ENCODE results near the gene GPR42. TPM values are rescaled to one million over a fixed set of nuclear protein-coding genes. Genes with fewer than 3 reads are reported as not detected.

GPR42 gene
- total RNA-seq, 1 experiment from 2014 or later = not detected

- H3K36me3 ChIP-seq (ENCODE audit: control insufficient read depth, insufficient read depth, low read length) = no peaks in the 10 kb centered on the region
- Mint-ChIP-seq H3K4me1 (ENCODE audit: low read depth, unreplicated experiment) (peaks cover 5% of the 10 kb centered on the region), H3K9me3 (ENCODE audit: unreplicated experiment) (no peaks in the 10 kb centered on the region), H3K4me3 (ENCODE audit: unreplicated experiment) (no peak overlapping the region), H3K27me3 (ENCODE audit: insufficient read depth, unreplicated experiment) (no peaks in the 10 kb centered on the region), H3K36me3 (ENCODE audit: insufficient read depth, unreplicated experiment) (no peaks in the 10 kb centered on the region), H3K27ac (ENCODE audit: unreplicated experiment) (no peak overlapping the region)
- H3K4me3 ChIP-seq (ENCODE audit: low read depth, low read length) = no peak overlapping the region
- H3K27me3 ChIP-seq (replicated peaks; ENCODE audit: control insufficient read depth, insufficient read depth, low read length) = no peaks in the 10 kb centered on the region; the same call in 1 of the 2 replicates
- intact Hi-C loops (cut with micrococcal nuclease; ENCODE audit: unreplicated experiment) = no loop called here
- no TSS peak for BruUV-seq (replicated peaks)
- H3K9me3 ChIP-seq = no peaks in the 10 kb centered on the region
- CTCF ChIA-PET = no interaction called here
- TF ChIP-seq CTCF (IDR thresholded peaks at IDR 0.05; ENCODE audit: insufficient read depth in 1 of 2, low read depth in 1 of 2, low read length in 1 of 2, severe bottlenecking in 1 of 2, unreplicated experiment in 1 of 2) = no peak
- DNase-seq = no peak
- POLR2A ChIA-PET = no interaction called here
- H3K4me1 ChIP-seq = no peaks in the 10 kb centered on the region
These were observed 9.9 kb upstream of the GPR42 start for GRCh38 chr19:35360880-35361420.

GRCh38 chr19:35362261-35363000 lies 8.4 kb upstream of the GPR42 start:
- Mint-ChIP-seq H3K36me3 (ENCODE audit: insufficient read depth, unreplicated experiment) (no peaks in the 10 kb centered on the region), H3K9me3 (ENCODE audit: unreplicated experiment) (no peaks in the 10 kb centered on the region), H3K4me3 (ENCODE audit: unreplicated experiment) (no peak overlapping the region), H3K27ac (ENCODE audit: unreplicated experiment) (no peak overlapping the region), H3K4me1 (ENCODE audit: low read depth, unreplicated experiment) (no peaks in the 10 kb centered on the region), H3K27me3 (ENCODE audit: insufficient read depth, unreplicated experiment) (no peaks in the 10 kb centered on the region)
- Histone ChIP-seq H3K4me1 (no peaks in the 10 kb centered on the region), H3K9me3 (no peaks in the 10 kb centered on the region), H3K27me3 (replicated peaks; ENCODE audit: control insufficient read depth, insufficient read depth, low read length) (no peaks in the 10 kb centered on the region; the same call in 1 of the 2 replicates), H3K4me3 (ENCODE audit: low read depth, low read length) (no peak overlapping the region), H3K36me3 (ENCODE audit: control insufficient read depth, insufficient read depth, low read length) (no peaks in the 10 kb centered on the region)
- intact Hi-C loops (cut with micrococcal nuclease; ENCODE audit: unreplicated experiment) = no loop called here
- TF ChIP-seq CTCF (IDR thresholded peaks at IDR 0.05; ENCODE audit: insufficient read depth in 1 of 2, low read depth in 1 of 2, low read length in 1 of 2, severe bottlenecking in 1 of 2, unreplicated experiment in 1 of 2) = no peak
- POLR2A ChIA-PET = no interaction called here
- no peak for DNase-seq
- CTCF ChIA-PET = interaction anchor here (0.5 kb wide), 1 partner anchor 103 kb away, joined by 3 read pairs; no protein-coding TSS in a partner anchor
- BruUV-seq (replicated peaks) = no TSS peak

- Histone ChIP-seq H3K9me3 (no peaks in the 10 kb centered on the region), H3K36me3 (ENCODE audit: control insufficient read depth, insufficient read depth, low read length) (no peaks in the 10 kb centered on the region), H3K4me1 (no peaks in the 10 kb centered on the region), H3K4me3 (ENCODE audit: low read depth, low read length) (no peak overlapping the region), H3K27me3 (replicated peaks; ENCODE audit: control insufficient read depth, insufficient read depth, low read length) (no peaks in the 10 kb centered on the region; the same call in 1 of the 2 replicates)
- no peak for TF ChIP-seq CTCF (IDR thresholded peaks at IDR 0.05; ENCODE audit: insufficient read depth in 1 of 2, low read depth in 1 of 2, low read length in 1 of 2, severe bottlenecking in 1 of 2, unreplicated experiment in 1 of 2)
- intact Hi-C loops (cut with micrococcal nuclease; ENCODE audit: unreplicated experiment) = no loop called here
- DNase-seq = no peak
- Mint-ChIP-seq H3K4me1 (ENCODE audit: low read depth, unreplicated experiment) (no peaks in the 10 kb centered on the region), H3K27ac (ENCODE audit: unreplicated experiment) (no peak overlapping the region), H3K9me3 (ENCODE audit: unreplicated experiment) (no peaks in the 10 kb centered on the region), H3K36me3 (ENCODE audit: insufficient read depth, unreplicated experiment) (no peaks in the 10 kb centered on the region), H3K27me3 (ENCODE audit: insufficient read depth, unreplicated experiment) (no peaks in the 10 kb centered on the region), H3K4me3 (ENCODE audit: unreplicated experiment) (no peak overlapping the region)
- BruUV-seq (replicated peaks) = no TSS peak
- ChIA-PET POLR2A (no interaction called here), CTCF (interaction anchor here (0.5 kb wide), 1 partner anchor 103 kb away, joined by 3 read pairs; no protein-coding TSS in a partner anchor)
These were observed 7.8 kb upstream of the GPR42 start for GRCh38 chr19:35363001-35363590.

All from Caco-2 (cell line).